Measurements from ENCODE around the gene VSTM2L.

GRCh38 chr20:37937686-37938085 lies 34.8 kb downstream of the VSTM2L start:
- TF ChIP-seq CTCF (optimal IDR thresholded peaks at IDR 0.05 in 1 of 3, IDR thresholded peaks at IDR 0.05 in 1 of 3, conservative IDR thresholded peaks at IDR 0.05 in 1 of 3; ENCODE audit: extremely low read depth in 1 of 3, insufficient read depth in 2 of 3, low read length in 3 of 3) (no peak), EZH2 (IDR thresholded peaks at IDR 0.05; ENCODE audit: low read length) (no peak)
